SK-N-SH treated with all-trans-retinoic acid at 6 μM for 48 hours (cell line): ENCODE data around the gene HPGDS.
A peak's percentile ranks its signal among the peaks of the same experiment; 100 is the strongest.

Source experiments
- ATAC-seq: fragments of 200-7000 bp; cut with Tn5 transposase; 3 replicates; pipeline ENCODE4 v1.9.1; 2020; ENCODE audit warnings: mild to moderate bottlenecking, moderate library complexity
- ARNTL ChIP-seq: fragments of 450-650 bp; formaldehyde crosslinking; IDR thresholded peaks from 2 replicates; pipeline ENCODE4 v1.5.0; 2020; ENCODE audit warnings: low read depth, mild to moderate bottlenecking, moderate library complexity, borderline replicate concordance
- BACH2 ChIP-seq: fragments of 250-450 bp; sonication (Bioruptor Pico); IDR thresholded peaks from 2 replicates; pipeline ENCODE4 v1.9.0; 2021; ENCODE audit warnings: mild to moderate bottlenecking, borderline replicate concordance
- CSDC2 ChIP-seq: fragments of 250-450 bp; sonication (Bioruptor Pico); IDR thresholded peaks from 2 replicates; pipeline ENCODE4 v1.5.0; 2020; ENCODE audit warnings: mild to moderate bottlenecking, moderate library complexity
- GLIS3 ChIP-seq: fragments of 250-450 bp; sonication (Bioruptor Pico); IDR thresholded peaks from 2 replicates; pipeline ENCODE4 v1.5.0; 2020; ENCODE audit warnings: mild to moderate bottlenecking, moderate library complexity
- ISL1 ChIP-seq: fragments of 250-450 bp; sonication (Bioruptor Pico); IDR thresholded peaks from 2 replicates; pipeline ENCODE4 v2.1.2; 2022; ENCODE audit warnings: mild to moderate bottlenecking, moderate library complexity
- OSR1 ChIP-seq: fragments of 250-450 bp; sonication (Bioruptor Pico); IDR thresholded peaks from 2 replicates; pipeline ENCODE4 v1.8.0; 2022; ENCODE audit warnings: moderate library complexity, mild to moderate bottlenecking, inconsistent platforms
- PPARA ChIP-seq: fragments of 250-450 bp; sonication (Bioruptor Pico); IDR thresholded peaks from 2 replicates; pipeline ENCODE4 v1.5.0; 2020; ENCODE audit warnings: mild to moderate bottlenecking, borderline replicate concordance
- RARB ChIP-seq: fragments of 250-450 bp; sonication (Bioruptor Pico); IDR thresholded peaks from 2 replicates; pipeline ENCODE4 v1.8.0; 2021; ENCODE audit warnings: mild to moderate bottlenecking, moderate library complexity
- SNAI2 ChIP-seq: fragments of 250-450 bp; sonication (Bioruptor Pico); IDR thresholded peaks from 2 replicates; pipeline ENCODE4 v1.5.0; 2020; ENCODE audit warnings: mild to moderate bottlenecking, moderate library complexity
- TCF4 ChIP-seq: fragments of 250-450 bp; sonication (Bioruptor Pico); IDR thresholded peaks from 2 replicates; pipeline ENCODE4 v1.8.0; 2021; ENCODE audit warnings: mild to moderate bottlenecking, moderate library complexity, borderline replicate concordance
- TOX ChIP-seq: fragments of 250-450 bp; sonication (Bioruptor Pico); IDR thresholded peaks from 2 replicates; pipeline ENCODE4 v1.8.0; 2021; ENCODE audit warnings: mild to moderate bottlenecking, moderate library complexity, borderline replicate concordance
- ZC3H10 ChIP-seq: fragments of 250-450 bp; sonication (Bioruptor Pico); IDR thresholded peaks from 2 replicates; pipeline ENCODE4 v1.5.1; 2021; ENCODE audit warnings: mild to moderate bottlenecking, moderate library complexity
- ZFP3 ChIP-seq: fragments of 250-450 bp; sonication (Bioruptor Pico); IDR thresholded peaks from 2 replicates; pipeline ENCODE4 v1.5.0; 2020; ENCODE audit warnings: mild to moderate bottlenecking, moderate library complexity
- ZFP30 ChIP-seq: fragments of 450-650 bp; formaldehyde crosslinking; IDR thresholded peaks from 2 replicates; pipeline ENCODE4 v1.5.0; 2022; ENCODE audit warnings: mild to moderate bottlenecking, moderate library complexity
- ZNF565 ChIP-seq: fragments of 450-650 bp; formaldehyde crosslinking; conservative IDR thresholded peaks from 2 replicates; pipeline ENCODE4 v1.5.0; 2020; ENCODE audit warnings: low read depth, mild to moderate bottlenecking, moderate library complexity
- ZNF70 ChIP-seq: fragments of 450-650 bp; formaldehyde crosslinking; IDR thresholded peaks from 2 replicates; pipeline ENCODE4 v1.5.0; 2020; ENCODE audit warnings: mild to moderate bottlenecking, moderate library complexity
- ZNF8 ChIP-seq: fragments of 450-650 bp; formaldehyde crosslinking; IDR thresholded peaks from 2 replicates; pipeline ENCODE4 v1.5.0; 2020; ENCODE audit warnings: mild to moderate bottlenecking, moderate library complexity
- TF ChIP-seq, protein P1 (sequence below): fragments of 250-450 bp; sonication (Bioruptor Pico); IDR thresholded peaks from 2 replicates; pipeline ENCODE4 v1.5.0; 2020; ENCODE audit warnings: mild to moderate bottlenecking, moderate library complexity
- TF ChIP-seq, protein P2 (sequence below): fragments of 250-450 bp; sonication (Bioruptor Pico); IDR thresholded peaks from 2 replicates; pipeline ENCODE4 v1.5.1; 2020; ENCODE audit warnings: low read depth, mild to moderate bottlenecking, moderate library complexity
- TF ChIP-seq, protein P3 (sequence below): fragments of 250-450 bp; sonication (Bioruptor Pico); IDR thresholded peaks from 2 replicates; pipeline ENCODE4 v1.8.0; 2021; ENCODE audit warnings: low read depth, mild to moderate bottlenecking, moderate library complexity, borderline replicate concordance
- TF ChIP-seq, protein P4 (sequence below): fragments of 250-450 bp; sonication (Bioruptor Pico); IDR thresholded peaks from 2 replicates; pipeline ENCODE4 v1.8.0; 2020; ENCODE audit warnings: mild to moderate bottlenecking, moderate library complexity, borderline replicate concordance
- TF ChIP-seq, protein P5 (sequence below): fragments of 250-450 bp; sonication (Bioruptor Pico); IDR thresholded peaks from 2 replicates; pipeline ENCODE4 v1.5.1; 2021; ENCODE audit warnings: mild to moderate bottlenecking, moderate library complexity

The HPGDS gene

DNA sequence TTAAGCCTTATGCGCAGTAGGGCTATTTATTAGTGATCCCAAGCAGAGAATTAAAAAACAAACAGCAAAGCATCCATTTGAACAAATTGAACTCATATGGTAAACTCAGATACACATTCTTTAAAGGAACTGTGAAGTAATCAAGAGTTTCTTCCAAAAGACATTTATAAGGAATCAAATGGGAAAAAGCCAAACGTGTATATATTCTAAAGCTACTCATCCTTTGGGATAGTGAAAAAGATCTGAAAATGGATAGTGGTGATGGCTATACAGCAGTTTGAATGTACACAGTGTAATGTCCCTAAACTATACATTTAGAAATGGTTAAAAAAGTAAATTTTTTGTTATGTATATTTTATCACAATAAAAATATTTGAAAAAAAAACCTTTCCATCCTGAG lies 16.6 kb upstream of the HPGDS start:
- no peak for ATAC-seq
- TF ChIP-seq ZC3H10 (CRISPR knock-in tag): no peak
- no peak for TF ChIP-seq ARNTL (CRISPR knock-in tag)
- no peak for TF ChIP-seq ZNF8 (CRISPR knock-in tag)
- no peak for TF ChIP-seq TCF4 (CRISPR knock-in tag)
- no peak for TF ChIP-seq ZFP3 (CRISPR knock-in tag)
- no peak for TF ChIP-seq ZNF70 (CRISPR knock-in tag)

DNA sequence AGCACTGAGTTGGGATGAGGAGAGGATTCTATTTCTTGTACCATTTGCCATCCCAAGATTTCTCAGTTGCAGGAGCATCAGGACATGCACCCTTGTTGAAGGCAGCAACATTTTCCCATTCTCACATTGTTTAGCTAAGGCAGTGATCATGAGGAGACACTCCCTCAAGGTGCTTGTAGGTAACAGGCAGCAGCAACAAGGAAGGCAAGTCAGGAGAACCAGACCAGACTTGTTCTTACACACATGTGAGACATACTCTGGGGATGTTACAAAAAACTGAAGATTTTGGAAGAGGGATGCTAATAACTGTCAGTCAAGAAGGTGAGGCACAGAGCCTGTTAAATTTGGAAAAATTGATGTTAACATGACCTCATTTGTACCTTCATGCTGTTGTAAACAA lies 15.5 kb upstream of the HPGDS start:
- ATAC-seq: no peak
- TF ChIP-seq ZC3H10 (CRISPR knock-in tag) (no peak), ISL1 (CRISPR knock-in tag) (no peak), ZNF8 (CRISPR knock-in tag) (no peak), RARB (CRISPR knock-in tag) (no peak), SNAI2 (CRISPR knock-in tag) (no peak), GLIS3 (no peak), ZFP30 (CRISPR knock-in tag) (no peak), OSR1 (CRISPR knock-in tag) (no peak), BACH2 (CRISPR knock-in tag) (no peak), ZNF565 (CRISPR knock-in tag) (no peak), TCF4 (CRISPR knock-in tag) (no peak), ZNF70 (CRISPR knock-in tag) (no peak), ZFP3 (CRISPR knock-in tag) (no peak), ARNTL (CRISPR knock-in tag) (no peak)
- TF ChIP-seq, protein P1, sequence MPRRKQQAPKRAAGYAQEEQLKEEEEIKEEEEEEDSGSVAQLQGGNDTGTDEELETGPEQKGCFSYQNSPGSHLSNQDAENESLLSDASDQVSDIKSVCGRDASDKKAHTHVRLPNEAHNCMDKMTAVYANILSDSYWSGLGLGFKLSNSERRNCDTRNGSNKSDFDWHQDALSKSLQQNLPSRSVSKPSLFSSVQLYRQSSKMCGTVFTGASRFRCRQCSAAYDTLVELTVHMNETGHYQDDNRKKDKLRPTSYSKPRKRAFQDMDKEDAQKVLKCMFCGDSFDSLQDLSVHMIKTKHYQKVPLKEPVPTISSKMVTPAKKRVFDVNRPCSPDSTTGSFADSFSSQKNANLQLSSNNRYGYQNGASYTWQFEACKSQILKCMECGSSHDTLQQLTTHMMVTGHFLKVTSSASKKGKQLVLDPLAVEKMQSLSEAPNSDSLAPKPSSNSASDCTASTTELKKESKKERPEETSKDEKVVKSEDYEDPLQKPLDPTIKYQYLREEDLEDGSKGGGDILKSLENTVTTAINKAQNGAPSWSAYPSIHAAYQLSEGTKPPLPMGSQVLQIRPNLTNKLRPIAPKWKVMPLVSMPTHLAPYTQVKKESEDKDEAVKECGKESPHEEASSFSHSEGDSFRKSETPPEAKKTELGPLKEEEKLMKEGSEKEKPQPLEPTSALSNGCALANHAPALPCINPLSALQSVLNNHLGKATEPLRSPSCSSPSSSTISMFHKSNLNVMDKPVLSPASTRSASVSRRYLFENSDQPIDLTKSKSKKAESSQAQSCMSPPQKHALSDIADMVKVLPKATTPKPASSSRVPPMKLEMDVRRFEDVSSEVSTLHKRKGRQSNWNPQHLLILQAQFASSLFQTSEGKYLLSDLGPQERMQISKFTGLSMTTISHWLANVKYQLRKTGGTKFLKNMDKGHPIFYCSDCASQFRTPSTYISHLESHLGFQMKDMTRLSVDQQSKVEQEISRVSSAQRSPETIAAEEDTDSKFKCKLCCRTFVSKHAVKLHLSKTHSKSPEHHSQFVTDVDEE (CRISPR knock-in tag): no peak
- TF ChIP-seq, protein P2, sequence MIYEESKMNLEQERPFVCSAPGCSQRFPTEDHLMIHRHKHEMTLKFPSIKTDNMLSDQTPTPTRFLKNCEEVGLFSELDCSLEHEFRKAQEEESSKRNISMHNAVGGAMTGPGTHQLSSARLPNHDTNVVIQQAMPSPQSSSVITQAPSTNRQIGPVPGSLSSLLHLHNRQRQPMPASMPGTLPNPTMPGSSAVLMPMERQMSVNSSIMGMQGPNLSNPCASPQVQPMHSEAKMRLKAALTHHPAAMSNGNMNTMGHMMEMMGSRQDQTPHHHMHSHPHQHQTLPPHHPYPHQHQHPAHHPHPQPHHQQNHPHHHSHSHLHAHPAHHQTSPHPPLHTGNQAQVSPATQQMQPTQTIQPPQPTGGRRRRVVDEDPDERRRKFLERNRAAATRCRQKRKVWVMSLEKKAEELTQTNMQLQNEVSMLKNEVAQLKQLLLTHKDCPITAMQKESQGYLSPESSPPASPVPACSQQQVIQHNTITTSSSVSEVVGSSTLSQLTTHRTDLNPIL (CRISPR knock-in tag): no peak
- TF ChIP-seq, protein P3, sequence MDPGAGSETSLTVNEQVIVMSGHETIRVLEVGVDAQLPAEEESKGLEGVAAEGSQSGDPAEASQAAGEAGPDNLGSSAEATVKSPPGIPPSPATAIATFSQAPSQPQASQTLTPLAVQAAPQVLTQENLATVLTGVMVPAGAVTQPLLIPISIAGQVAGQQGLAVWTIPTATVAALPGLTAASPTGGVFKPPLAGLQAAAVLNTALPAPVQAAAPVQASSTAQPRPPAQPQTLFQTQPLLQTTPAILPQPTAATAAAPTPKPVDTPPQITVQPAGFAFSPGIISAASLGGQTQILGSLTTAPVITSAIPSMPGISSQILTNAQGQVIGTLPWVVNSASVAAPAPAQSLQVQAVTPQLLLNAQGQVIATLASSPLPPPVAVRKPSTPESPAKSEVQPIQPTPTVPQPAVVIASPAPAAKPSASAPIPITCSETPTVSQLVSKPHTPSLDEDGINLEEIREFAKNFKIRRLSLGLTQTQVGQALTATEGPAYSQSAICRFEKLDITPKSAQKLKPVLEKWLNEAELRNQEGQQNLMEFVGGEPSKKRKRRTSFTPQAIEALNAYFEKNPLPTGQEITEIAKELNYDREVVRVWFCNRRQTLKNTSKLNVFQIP (CRISPR knock-in tag): no peak

DNA sequence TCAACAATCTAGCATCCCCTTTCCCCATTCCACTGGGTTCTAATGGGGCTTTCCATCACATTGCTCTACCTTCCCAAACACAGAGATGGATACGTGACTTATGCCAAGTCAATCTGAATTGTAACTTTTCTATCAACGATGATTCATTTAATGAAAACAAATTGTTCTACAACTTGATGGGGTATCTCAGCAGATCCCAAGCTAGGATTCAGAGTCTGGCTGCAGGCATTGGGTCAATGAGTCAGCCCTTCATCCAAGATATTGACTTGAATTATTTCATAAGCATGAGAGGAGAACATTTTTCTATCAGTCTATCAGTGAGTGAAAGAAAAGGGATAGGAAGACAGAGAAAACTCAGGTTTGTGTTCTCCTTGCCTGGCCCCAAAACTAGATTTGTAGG lies 15.0 kb upstream of the HPGDS start:
- no peak for TF ChIP-seq ZFP30 (CRISPR knock-in tag)
- TF ChIP-seq ZNF565 (CRISPR knock-in tag): no peak
- TF ChIP-seq ZC3H10 (CRISPR knock-in tag): no peak
- 0 out of 2 replicates have a peak, but pooled peaks have one; percentile 25 for TF ChIP-seq ISL1 (CRISPR knock-in tag)
- ATAC-seq: no peak

DNA sequence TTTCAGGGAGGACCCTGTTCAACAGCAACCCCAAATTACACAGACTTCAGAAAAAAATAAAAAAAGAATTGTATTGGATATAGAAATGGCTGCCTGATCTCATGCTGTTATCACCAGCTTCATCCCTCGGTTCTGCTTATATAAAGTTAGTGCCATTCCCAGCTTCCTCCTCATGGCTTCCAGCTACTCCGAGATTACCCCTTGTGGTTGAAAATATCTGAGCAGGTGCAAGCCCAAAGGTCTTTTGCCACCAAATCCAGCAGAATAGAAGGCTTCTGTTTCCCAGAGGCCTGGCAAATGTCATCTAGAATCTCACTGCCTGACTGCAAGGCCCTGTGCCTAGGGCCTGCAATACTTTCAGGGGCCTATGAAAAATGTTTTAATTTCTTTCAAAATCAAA lies 13.8 kb upstream of the HPGDS start:
- ATAC-seq: no peak
- TF ChIP-seq GLIS3 (no peak), ISL1 (CRISPR knock-in tag) (no peak), ARNTL (CRISPR knock-in tag) (no peak), OSR1 (CRISPR knock-in tag) (no peak), TOX (CRISPR knock-in tag) (no peak), ZC3H10 (CRISPR knock-in tag) (no peak), BACH2 (CRISPR knock-in tag) (no peak), ZFP3 (CRISPR knock-in tag) (no peak), PPARA (CRISPR knock-in tag) (no peak), CSDC2 (CRISPR knock-in tag) (no peak)
- TF ChIP-seq, protein P1 (CRISPR knock-in tag): no peak
- TF ChIP-seq, protein P4, sequence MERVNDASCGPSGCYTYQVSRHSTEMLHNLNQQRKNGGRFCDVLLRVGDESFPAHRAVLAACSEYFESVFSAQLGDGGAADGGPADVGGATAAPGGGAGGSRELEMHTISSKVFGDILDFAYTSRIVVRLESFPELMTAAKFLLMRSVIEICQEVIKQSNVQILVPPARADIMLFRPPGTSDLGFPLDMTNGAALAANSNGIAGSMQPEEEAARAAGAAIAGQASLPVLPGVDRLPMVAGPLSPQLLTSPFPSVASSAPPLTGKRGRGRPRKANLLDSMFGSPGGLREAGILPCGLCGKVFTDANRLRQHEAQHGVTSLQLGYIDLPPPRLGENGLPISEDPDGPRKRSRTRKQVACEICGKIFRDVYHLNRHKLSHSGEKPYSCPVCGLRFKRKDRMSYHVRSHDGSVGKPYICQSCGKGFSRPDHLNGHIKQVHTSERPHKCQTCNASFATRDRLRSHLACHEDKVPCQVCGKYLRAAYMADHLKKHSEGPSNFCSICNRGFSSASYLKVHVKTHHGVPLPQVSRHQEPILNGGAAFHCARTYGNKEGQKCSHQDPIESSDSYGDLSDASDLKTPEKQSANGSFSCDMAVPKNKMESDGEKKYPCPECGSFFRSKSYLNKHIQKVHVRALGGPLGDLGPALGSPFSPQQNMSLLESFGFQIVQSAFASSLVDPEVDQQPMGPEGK: no peak
- TF ChIP-seq, protein P5, sequence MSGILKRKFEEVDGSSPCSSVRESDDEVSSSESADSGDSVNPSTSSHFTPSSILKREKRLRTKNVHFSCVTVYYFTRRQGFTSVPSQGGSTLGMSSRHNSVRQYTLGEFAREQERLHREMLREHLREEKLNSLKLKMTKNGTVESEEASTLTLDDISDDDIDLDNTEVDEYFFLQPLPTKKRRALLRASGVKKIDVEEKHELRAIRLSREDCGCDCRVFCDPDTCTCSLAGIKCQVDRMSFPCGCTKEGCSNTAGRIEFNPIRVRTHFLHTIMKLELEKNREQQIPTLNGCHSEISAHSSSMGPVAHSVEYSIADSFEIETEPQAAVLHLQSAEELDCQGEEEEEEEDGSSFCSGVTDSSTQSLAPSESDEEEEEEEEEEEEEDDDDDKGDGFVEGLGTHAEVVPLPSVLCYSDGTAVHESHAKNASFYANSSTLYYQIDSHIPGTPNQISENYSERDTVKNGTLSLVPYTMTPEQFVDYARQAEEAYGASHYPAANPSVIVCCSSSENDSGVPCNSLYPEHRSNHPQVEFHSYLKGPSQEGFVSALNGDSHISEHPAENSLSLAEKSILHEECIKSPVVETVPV (CRISPR knock-in tag): no peak
